Activated CD4-positive, CD25-positive, alpha-beta regulatory T cell (primary cell): ENCODE measurements around the gene TRIM44.
"Not testable (repeated sequence)": the region's sequence is repeated elsewhere in the genome, so short reads cannot be mapped to it uniquely, and the experiment has no call there.

ENCODE experiments used
- DNase-seq, 4 experiments: peaks; one replicate each; lab custom pipeline; 2025; lab: John Stamatoyannopoulos, UW

TRIM44 gene

GRCh38 chr11:35753573-35753972 lies 91.0 kb downstream of the TRIM44 start:
- not testable (repeated sequence) for DNase-seq

GRCh38 chr11:35759951-35760350 lies 97.4 kb downstream of the TRIM44 start:
- DNase-seq, result not testable (repeated sequence)

GRCh38 chr11:35761899-35762298 lies 99.3 kb downstream of the TRIM44 start:
- no peak for DNase-seq

- DNase-seq, result no peak
Measured at GRCh38 chr11:35763301-35763700, 100.7 kb downstream of the TRIM44 start.

GRCh38 chr11:35763765-35764164 lies 101.2 kb downstream of the TRIM44 start:
- DNase-seq, result no peak

GRCh38 chr11:35764417-35764816 lies 101.8 kb downstream of the TRIM44 start:
- no peak for DNase-seq

GRCh38 chr11:35765211-35765610 lies 102.6 kb downstream of the TRIM44 start:
- DNase-seq, result no peak

- no peak for DNase-seq
Measured at GRCh38 chr11:35766651-35767050, 104.1 kb downstream of the TRIM44 start.

- DNase-seq, result not testable (repeated sequence)
Measured at GRCh38 chr11:35770425-35770824, 107.8 kb downstream of the TRIM44 start.

- DNase-seq, result no peak
Measured at GRCh38 chr11:35771722-35772121, 109.1 kb downstream of the TRIM44 start.

GRCh38 chr11:35777241-35777640 lies 114.7 kb downstream of the TRIM44 start:
- not testable (repeated sequence) for DNase-seq

- DNase-seq, result not testable (repeated sequence)
Measured at GRCh38 chr11:35778943-35779342, 116.4 kb downstream of the TRIM44 start.

- no peak for DNase-seq
Measured at GRCh38 chr11:35779409-35779808, 116.8 kb downstream of the TRIM44 start.

GRCh38 chr11:35780951-35781860 lies 118.6 kb downstream of the TRIM44 start:
- no peak for DNase-seq

- DNase-seq, result no peak
Measured at GRCh38 chr11:35781861-35782470, 119.4 kb downstream of the TRIM44 start.

- DNase-seq, result no peak
Measured at GRCh38 chr11:35783809-35784208, 121.2 kb downstream of the TRIM44 start.

- no peak for DNase-seq
Measured at GRCh38 chr11:35784699-35785098, 122.1 kb downstream of the TRIM44 start.

GRCh38 chr11:35785287-35786167 lies 123.0 kb downstream of the TRIM44 start:
- DNase-seq, result no peak

GRCh38 chr11:35786188-35786587 lies 123.6 kb downstream of the TRIM44 start:
- no peak for DNase-seq

- no peak for DNase-seq
Measured at GRCh38 chr11:35787013-35787504, 124.5 kb downstream of the TRIM44 start.

- DNase-seq, result no peak
Measured at GRCh38 chr11:35787626-35788025, 125.1 kb downstream of the TRIM44 start.
